ENCODE data around the gene EYA2.
"Not testable (repeated sequence)": the region's sequence is repeated elsewhere in the genome, so short reads cannot be mapped to it uniquely, and the experiment has no call there.

EYA2 gene

GRCh38 chr20:47204008-47204849 is 309.6 kb downstream of the EYA2 start:
- no peak overlapping the region for H3K4me3 Mint-ChIP-seq
- ATAC-seq (no peak), DNase-seq (no peak)
- H3K36me3 Mint-ChIP-seq (ENCODE audit: low read depth) = no peaks in the 10 kb centered on the region
- H3K27ac Mint-ChIP-seq = no peak overlapping the region
- H3K9me3 Mint-ChIP-seq = no peaks in the 10 kb centered on the region
- H3K4me1 Mint-ChIP-seq = no peaks in the 10 kb centered on the region
- H3K27me3 Mint-ChIP-seq = no peaks in the 10 kb centered on the region

GRCh38 chr20:47204850-47205122 is 310.1 kb downstream of the EYA2 start:
- not testable (repeated sequence) for H3K27me3 Mint-ChIP-seq; ATAC-seq; H3K4me1 Mint-ChIP-seq; H3K36me3 Mint-ChIP-seq (ENCODE audit: low read depth); H3K9me3 Mint-ChIP-seq; DNase-seq; H3K27ac Mint-ChIP-seq; H3K4me3 Mint-ChIP-seq

DNA sequence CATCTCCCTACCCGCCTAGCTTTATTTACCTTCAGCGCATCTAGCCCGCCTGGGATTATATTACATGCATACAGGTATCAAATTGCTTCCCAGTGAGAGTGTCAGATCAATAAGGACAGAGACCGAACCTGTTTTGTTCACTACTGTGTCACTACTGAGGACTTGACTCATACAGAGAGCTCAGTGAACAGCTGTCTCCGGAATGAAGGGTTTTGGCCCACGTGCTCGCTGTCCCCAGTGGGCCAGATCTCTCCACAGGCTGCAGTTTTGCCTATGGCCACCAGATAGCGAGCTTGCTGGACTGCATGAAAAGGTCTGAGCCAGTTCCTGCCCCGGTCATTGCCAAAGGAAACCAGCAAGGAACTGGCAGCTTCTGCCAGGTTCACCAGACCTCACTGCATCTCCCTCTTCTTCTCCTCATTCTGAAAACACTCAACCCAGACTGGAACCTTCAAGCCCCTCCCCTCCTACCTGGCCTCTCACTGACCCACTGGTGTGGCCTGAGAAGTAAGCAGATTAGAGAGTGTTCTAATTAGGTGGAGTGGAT is 311.0 kb downstream of the EYA2 start:
- no peak for ATAC-seq

DNA sequence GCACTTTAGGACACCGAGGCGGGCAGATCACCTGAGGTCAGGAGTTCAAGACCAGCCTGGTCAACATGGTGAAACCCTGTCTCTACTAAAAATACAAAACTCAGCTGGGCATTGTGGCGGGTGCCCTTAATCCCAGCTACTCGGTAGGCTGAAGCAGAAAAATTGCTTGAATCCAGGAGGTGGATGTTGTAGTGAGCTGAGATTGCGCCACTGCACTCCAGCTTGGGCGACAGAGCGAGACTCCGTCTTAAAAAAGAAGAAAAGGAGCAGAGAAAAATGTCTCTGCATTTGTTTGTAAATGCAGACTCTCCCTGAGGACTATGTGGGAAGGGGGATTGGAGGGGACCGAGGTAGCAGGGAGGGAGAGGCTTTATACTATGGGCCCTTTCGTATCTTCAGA is 311.9 kb downstream of the EYA2 start:
- DNase-seq; H3K4me1 Mint-ChIP-seq; H3K4me3 Mint-ChIP-seq; H3K9me3 Mint-ChIP-seq; H3K27ac Mint-ChIP-seq; ATAC-seq; H3K27me3 Mint-ChIP-seq; H3K36me3 Mint-ChIP-seq (ENCODE audit: low read depth): not testable (repeated sequence)

More for the DNA sequence above, 311.0 kb downstream of the EYA2 start:
- H3K9me3 Mint-ChIP-seq = no peaks in the 10 kb centered on the region
- H3K4me1 Mint-ChIP-seq = no peaks in the 10 kb centered on the region
- peaks cover 9% of the 10 kb centered on the region for H3K36me3 Mint-ChIP-seq (ENCODE audit: low read depth)
- no peaks in the 10 kb centered on the region for H3K27me3 Mint-ChIP-seq
- DNase-seq = no peak
- H3K4me3 Mint-ChIP-seq = no peak overlapping the region
- no peak overlapping the region for H3K27ac Mint-ChIP-seq

DNA sequence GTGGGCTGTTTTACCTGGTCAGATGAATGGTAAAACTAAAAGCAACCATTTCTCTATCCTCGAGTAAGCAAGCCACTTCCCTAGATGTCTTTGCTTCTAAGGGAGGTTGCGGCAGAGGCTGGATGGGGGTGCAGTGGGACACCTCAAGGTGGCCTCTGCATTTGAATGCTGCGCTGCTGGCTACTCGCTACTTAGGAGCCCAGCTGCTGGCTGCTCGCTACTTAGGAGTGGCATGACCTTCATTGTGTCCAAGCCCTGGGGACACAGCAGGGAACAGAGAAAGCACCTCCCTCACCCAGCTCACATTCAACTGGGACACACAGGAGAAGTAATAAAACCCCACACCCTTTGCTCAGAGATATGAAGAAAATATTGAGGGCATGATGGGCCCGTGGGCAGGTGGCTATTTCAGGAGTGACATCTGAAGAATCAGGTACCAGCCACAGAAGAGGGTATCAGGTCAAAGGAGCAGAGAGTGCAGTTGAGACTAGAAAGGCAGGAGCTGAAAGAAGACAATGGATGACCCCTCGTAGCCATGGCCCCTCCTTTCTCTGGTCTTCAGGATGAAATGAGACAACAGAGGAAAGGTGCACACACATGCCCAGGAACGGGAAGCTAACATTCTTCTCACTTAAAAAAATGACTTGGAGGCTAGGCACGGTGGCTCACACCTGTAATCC is 312.5 kb downstream of the EYA2 start:
- ATAC-seq (no peak), DNase-seq (no peak)
- Mint-ChIP-seq H3K4me3 (no peak overlapping the region), H3K27ac (no peak overlapping the region), H3K9me3 (no peaks in the 10 kb centered on the region), H3K27me3 (no peaks in the 10 kb centered on the region), H3K36me3 (ENCODE audit: low read depth) (peaks cover 9% of the 10 kb centered on the region), H3K4me1 (no peaks in the 10 kb centered on the region)

DNA sequence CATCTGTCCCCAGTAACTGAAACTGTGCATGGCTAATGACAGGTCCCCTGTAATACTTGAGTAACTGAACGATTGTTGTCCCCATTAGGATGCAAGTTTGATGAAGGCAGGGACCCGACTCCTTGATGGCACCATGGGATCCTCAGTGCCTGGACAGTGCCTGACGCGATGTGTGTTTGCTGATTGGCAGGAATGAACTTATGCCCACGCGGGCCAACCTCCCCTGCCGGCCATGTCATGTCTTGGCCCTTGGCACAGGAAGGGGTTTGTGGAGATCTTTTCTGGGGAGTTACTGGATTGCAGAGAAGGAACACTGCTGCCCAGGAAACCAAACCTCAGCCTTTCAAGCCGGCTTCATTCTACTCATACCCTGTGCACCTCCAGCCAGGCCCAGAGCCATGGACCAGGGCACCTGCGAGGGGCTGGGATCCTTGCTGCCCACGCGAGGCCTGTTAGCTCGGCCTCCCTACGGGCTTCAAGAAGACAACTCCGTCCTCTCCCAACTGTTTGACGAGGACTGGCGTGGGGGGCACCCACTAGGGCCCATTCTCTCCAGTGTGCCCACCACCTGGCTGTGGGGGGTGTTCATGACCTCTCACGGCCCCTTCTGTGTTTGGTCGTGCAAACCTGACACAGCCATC is 314.0 kb downstream of the EYA2 start:
- H3K36me3 Mint-ChIP-seq (ENCODE audit: low read depth) = peaks cover 9% of the 10 kb centered on the region
- no peaks in the 10 kb centered on the region for H3K9me3 Mint-ChIP-seq
- no peaks in the 10 kb centered on the region for H3K27me3 Mint-ChIP-seq
- DNase-seq = no peak
- no peaks in the 10 kb centered on the region for H3K4me1 Mint-ChIP-seq
- no peak overlapping the region for H3K4me3 Mint-ChIP-seq
- H3K27ac Mint-ChIP-seq = no peak overlapping the region
- ATAC-seq = no peak

- Mint-ChIP-seq H3K27ac (no peak overlapping the region), H3K4me3 (no peak overlapping the region), H3K27me3 (no peaks in the 10 kb centered on the region), H3K36me3 (ENCODE audit: low read depth) (peaks cover 9% of the 10 kb centered on the region), H3K9me3 (no peaks in the 10 kb centered on the region), H3K4me1 (no peaks in the 10 kb centered on the region)
- ATAC-seq = no peak
- DNase-seq = no peak
Observed at GRCh38 chr20:47209982-47210381, 315.3 kb downstream of the EYA2 start.

- no peak for DNase-seq
- Mint-ChIP-seq H3K9me3 (no peaks in the 10 kb centered on the region), H3K4me3 (no peak overlapping the region), H3K27me3 (no peaks in the 10 kb centered on the region), H3K36me3 (ENCODE audit: low read depth) (peaks cover 9% of the 10 kb centered on the region), H3K4me1 (no peaks in the 10 kb centered on the region), H3K27ac (no peak overlapping the region)
- ATAC-seq = no peak
Observed at GRCh38 chr20:47210470-47210869, 315.8 kb downstream of the EYA2 start.

GRCh38 chr20:47211036-47211435 is 316.4 kb downstream of the EYA2 start:
- Mint-ChIP-seq H3K9me3 (no peaks in the 10 kb centered on the region), H3K4me3 (no peak overlapping the region), H3K36me3 (ENCODE audit: low read depth) (peaks cover 14% of the 10 kb centered on the region), H3K27me3 (no peaks in the 10 kb centered on the region), H3K27ac (no peak overlapping the region), H3K4me1 (no peaks in the 10 kb centered on the region)
- no peak for ATAC-seq
- no peak for DNase-seq

GRCh38 chr20:47212606-47213207 is 318.1 kb downstream of the EYA2 start:
- Mint-ChIP-seq H3K27me3 (no peaks in the 10 kb centered on the region), H3K27ac (no peak overlapping the region), H3K4me1 (no peaks in the 10 kb centered on the region), H3K36me3 (ENCODE audit: low read depth) (peaks cover 21% of the 10 kb centered on the region), H3K9me3 (no peaks in the 10 kb centered on the region), H3K4me3 (no peak overlapping the region)
- DNase-seq (no peak), ATAC-seq (no peak)

- Mint-ChIP-seq H3K4me1 (no peaks in the 10 kb centered on the region), H3K9me3 (no peaks in the 10 kb centered on the region), H3K27ac (no peak overlapping the region), H3K4me3 (no peak overlapping the region), H3K36me3 (ENCODE audit: low read depth) (peaks cover 30% of the 10 kb centered on the region), H3K27me3 (no peaks in the 10 kb centered on the region)
- no peak for DNase-seq
- no peak for ATAC-seq
Observed at GRCh38 chr20:47213966-47214365, 319.3 kb downstream of the EYA2 start.

- peaks cover 1% of the 10 kb centered on the region for H3K4me1 Mint-ChIP-seq
- no peaks in the 10 kb centered on the region for H3K9me3 Mint-ChIP-seq
- DNase-seq (no peak), ATAC-seq (no peak)
- no peak overlapping the region for H3K27ac Mint-ChIP-seq
- no peak overlapping the region for H3K4me3 Mint-ChIP-seq
- H3K36me3 Mint-ChIP-seq (ENCODE audit: low read depth) = peaks cover 34% of the 10 kb centered on the region
- H3K27me3 Mint-ChIP-seq = no peaks in the 10 kb centered on the region
Observed at GRCh38 chr20:47215653-47216397, 321.2 kb downstream of the EYA2 start.

- Mint-ChIP-seq H3K36me3 (ENCODE audit: low read depth) (peaks cover 38% of the 10 kb centered on the region), H3K27ac (no peak overlapping the region), H3K4me1 (peaks cover 1% of the 10 kb centered on the region), H3K4me3 (no peak overlapping the region), H3K9me3 (no peaks in the 10 kb centered on the region), H3K27me3 (no peaks in the 10 kb centered on the region)
- DNase-seq (no peak), ATAC-seq (no peak)
Observed at GRCh38 chr20:47216819-47217410, 322.3 kb downstream of the EYA2 start.
